PC-9 (cell line): ENCODE measurements around the gene SHC3. TPM values are rescaled to one million over a fixed set of nuclear protein-coding genes. Genes with fewer than 3 reads are reported as not detected.

Source experiments
- BruUV-seq: library from RNA; stranded (reverse); fragments of 400-500 nt; replicated peaks from 2 replicates; lab custom pipeline; 2021; lab: Mats Ljungman, UMichigan
- CTCF ChIA-PET: fragments of 300-600 bp; sonication (Branson Sonifier 250); formaldehyde crosslinking; loops from one replicate; lab custom pipeline; 2022; ENCODE audit warnings: antibody characterized with exemption; lab: Charles Lee
- POLR2A ChIA-PET: fragments of 300-600 bp; sonication (Branson Sonifier 250); formaldehyde crosslinking; loops from one replicate; lab custom pipeline; 2022; ENCODE audit warnings: antibody characterized with exemption; ENCODE audit not compliant: unreplicated experiment; lab: Charles Lee
- DNase-seq, 2 experiments: peaks; one replicate each; pipeline versions ENCODE4 v3.0.0 to v3.0.0-alpha.2; 2015 to 2022; ENCODE audit warnings: mixed read lengths in 1 of 2
- H2AFZ ChIP-seq: fragments of 200-600 bp; sonication (generic); 2 replicates; pipeline ENCODE4 v1.8.1; 2017; ENCODE audit warnings: antibody characterized with exemption
- H3F3A ChIP-seq: fragments of 200-600 bp; sonication (generic); 2 replicates; pipeline ENCODE4 v1.8.1; 2017; ENCODE audit warnings: antibody characterized with exemption, mild to moderate bottlenecking, low read depth; ENCODE audit not compliant: insufficient read depth
- H3K27ac ChIP-seq: fragments of 200-600 bp; sonication (generic); 2 replicates; pipeline ENCODE4 v1.6.1; 2016; ENCODE audit warnings: mixed run types
- H3K27me3 ChIP-seq: fragments of 200-600 bp; sonication (generic); 2 replicates; pipeline ENCODE4 v1.6.1; 2016; ENCODE audit warnings: low read depth, mixed run types; ENCODE audit not compliant: insufficient read depth
- H3K36me3 ChIP-seq: fragments of 200-600 bp; sonication (generic); 2 replicates; pipeline ENCODE4 v1.6.1; 2016; ENCODE audit warnings: low read depth, mixed run types
- H3K4me1 ChIP-seq: fragments of 200-600 bp; sonication (generic); replicated peaks from 2 replicates; pipeline ENCODE4 v1.6.1; 2016; ENCODE audit warnings: mixed run types; ENCODE audit not compliant: insufficient read depth
- H3K4me2 ChIP-seq: fragments of 200-600 bp; sonication (generic); 2 replicates; pipeline ENCODE4 v1.6.1; 2017; ENCODE audit warnings: mixed run types
- H3K4me3 ChIP-seq: fragments of 200-600 bp; sonication (generic); 2 replicates; pipeline ENCODE4 v1.6.1; 2016; ENCODE audit warnings: mixed run types
- H3K79me2 ChIP-seq: fragments of 200-600 bp; sonication (generic); 2 replicates; pipeline ENCODE4 v1.6.1; 2017; ENCODE audit warnings: low read depth, mixed run types
- H3K9me2 ChIP-seq: fragments of 200-600 bp; sonication (generic); 2 replicates; pipeline ENCODE4 v1.8.1; 2017; ENCODE audit warnings: mild to moderate bottlenecking; ENCODE audit not compliant: insufficient read depth
- H3K9me3 ChIP-seq: fragments of 200-600 bp; sonication (generic); 2 replicates; pipeline ENCODE4 v1.8.1; 2016; ENCODE audit warnings: low read depth; ENCODE audit not compliant: insufficient read depth
- H4K20me1 ChIP-seq: fragments of 200-600 bp; sonication (generic); 2 replicates; pipeline ENCODE4 v1.8.1; 2017; ENCODE audit not compliant: insufficient read depth
- CTCF ChIP-seq: fragments of 200-600 bp; sonication (generic); conservative IDR thresholded peaks from 2 replicates; pipeline ENCODE4 v1.6.1; 2017; ENCODE audit warnings: mixed run types, antibody characterized with exemption, mild to moderate bottlenecking, moderate library complexity
- EZH2 ChIP-seq: fragments of 200-600 bp; sonication (generic); IDR thresholded peaks from 2 replicates; pipeline ENCODE4 v1.8.0; 2017; ENCODE audit warnings: antibody characterized with exemption, low read depth
- intact Hi-C: fragments of 100-400 bp; cut with micrococcal nuclease; formaldehyde crosslinking; loops from one replicate; pipeline ENCODE4 v1.10.0; 2022; ENCODE audit not compliant: unreplicated experiment
- total RNA-seq: library from RNA; stranded (reverse); gene quantifications from 2 replicates; pipeline ENCODE4 v1.2.3, GENCODE V29; 2021

The SHC3 gene
- total RNA-seq, 1 experiment from 2014 or later = 15.9 TPM

GRCh38 chr9:89116064-89116804 lies 62.4 kb downstream of the SHC3 start:
- Histone ChIP-seq H3K9me2 (no peaks in the 10 kb centered on the region; the same call in 1 of the 2 replicates), H3K27me3 (no peaks in the 10 kb centered on the region), H3K79me2 (no peaks in the 10 kb centered on the region), H3K27ac (no peak overlapping the region), H3F3A (no peaks in the 10 kb centered on the region), H3K36me3 (no peaks in the 10 kb centered on the region), H3K4me1 (no peaks in the 10 kb centered on the region), H3K4me2 (no peak overlapping the region), H3K4me3 (no peak overlapping the region), H4K20me1 (no peaks in the 10 kb centered on the region), H2AFZ (no peak overlapping the region), H3K9me3 (no peaks in the 10 kb centered on the region; the same call in 1 of the 2 replicates)
- TF ChIP-seq CTCF (no peak), EZH2 (no peak)
- POLR2A ChIA-PET = no interaction called here
- BruUV-seq = no TSS peak
- no peak for DNase-seq
- intact Hi-C loops = no loop called here
- CTCF ChIA-PET = no interaction called here

- Histone ChIP-seq H4K20me1 (no peaks in the 10 kb centered on the region), H3K79me2 (no peaks in the 10 kb centered on the region), H3K27me3 (no peaks in the 10 kb centered on the region), H3K36me3 (no peaks in the 10 kb centered on the region), H3K9me3 (no peaks in the 10 kb centered on the region; the same call in 1 of the 2 replicates), H3K4me2 (no peak overlapping the region), H3F3A (no peaks in the 10 kb centered on the region), H3K9me2 (no peaks in the 10 kb centered on the region; the same call in 1 of the 2 replicates), H3K4me1 (no peaks in the 10 kb centered on the region), H3K4me3 (no peak overlapping the region), H2AFZ (no peak overlapping the region), H3K27ac (no peak overlapping the region)
- CTCF ChIA-PET = no interaction called here
- DNase-seq = no peak
- TF ChIP-seq CTCF (no peak), EZH2 (no peak)
- POLR2A ChIA-PET = no interaction called here
- intact Hi-C loops = no loop called here
- BruUV-seq = no TSS peak
These were observed 63.2 kb downstream of the SHC3 start for GRCh38 chr9:89115426-89115825.

GRCh38 chr9:89114741-89115140 lies 63.9 kb downstream of the SHC3 start:
- POLR2A ChIA-PET = no interaction called here
- Histone ChIP-seq H3K27me3 (no peaks in the 10 kb centered on the region), H3K9me3 (no peaks in the 10 kb centered on the region), H3F3A (no peaks in the 10 kb centered on the region), H3K4me1 (no peaks in the 10 kb centered on the region), H4K20me1 (no peaks in the 10 kb centered on the region), H3K4me3 (no peak overlapping the region), H3K27ac (no peak overlapping the region), H3K9me2 (no peaks in the 10 kb centered on the region; the same call in 1 of the 2 replicates), H3K4me2 (no peak overlapping the region), H3K79me2 (no peaks in the 10 kb centered on the region), H3K36me3 (no peaks in the 10 kb centered on the region), H2AFZ (no peak overlapping the region)
- TF ChIP-seq EZH2 = no peak
- no peak for TF ChIP-seq CTCF
- no TSS peak for BruUV-seq
- DNase-seq = no peak
- intact Hi-C loops = no loop called here
- CTCF ChIA-PET = no interaction called here
